ENCODE results near the gene SDK1.
"Not testable (repeated sequence)": the region's sequence is repeated elsewhere in the genome, so short reads cannot be mapped to it uniquely, and the experiment has no call there.

SDK1 gene

GRCh38 chr7:4241791-4242190, 940.7 kb downstream of the SDK1 start:
- DNase-seq = no peak

- DNase-seq = no peak
Measured at GRCh38 chr7:4242706-4243105, 941.7 kb downstream of the SDK1 start.

GRCh38 chr7:4244041-4244440, 943.0 kb downstream of the SDK1 start:
- no peak for DNase-seq

- DNase-seq = no peak
Measured at GRCh38 chr7:4244635-4245034, 943.6 kb downstream of the SDK1 start.

GRCh38 chr7:4245135-4245865, 944.2 kb downstream of the SDK1 start:
- no peak for DNase-seq

GRCh38 chr7:4245866-4246470, 944.9 kb downstream of the SDK1 start:
- DNase-seq = no peak

GRCh38 chr7:4246536-4246935, 945.5 kb downstream of the SDK1 start:
- DNase-seq = no peak

GRCh38 chr7:4247106-4247876, 946.2 kb downstream of the SDK1 start:
- DNase-seq = peak; percentile 64

- no peak for DNase-seq
Measured at GRCh38 chr7:4248295-4248694, 947.2 kb downstream of the SDK1 start.

GRCh38 chr7:4249241-4249640, 948.2 kb downstream of the SDK1 start:
- no peak for DNase-seq

- no peak for DNase-seq
Measured at GRCh38 chr7:4255336-4255735, 954.3 kb downstream of the SDK1 start.

GRCh38 chr7:4256286-4256685, 955.2 kb downstream of the SDK1 start:
- DNase-seq = no peak

- no peak for DNase-seq
Measured at GRCh38 chr7:4257146-4258111, 956.4 kb downstream of the SDK1 start.

GRCh38 chr7:4260116-4260515, 959.1 kb downstream of the SDK1 start:
- not testable (repeated sequence) for DNase-seq

GRCh38 chr7:4260867-4261600, 960.0 kb downstream of the SDK1 start:
- peak; percentile 17 for DNase-seq

- no peak for DNase-seq
Measured at GRCh38 chr7:4261601-4261960, 960.5 kb downstream of the SDK1 start.

GRCh38 chr7:4264206-4264605, 963.2 kb downstream of the SDK1 start:
- DNase-seq = not testable (repeated sequence)

- no peak for DNase-seq
Measured at GRCh38 chr7:4265066-4265465, 964.0 kb downstream of the SDK1 start.

GRCh38 chr7:4265676-4266075, 964.6 kb downstream of the SDK1 start:
- DNase-seq = no peak

GRCh38 chr7:4266270-4267040, 965.4 kb downstream of the SDK1 start:
- no peak for DNase-seq

- no peak for DNase-seq
Measured at GRCh38 chr7:4267341-4268039, 966.4 kb downstream of the SDK1 start.

All from NCI-H345 (cell line).